ENCODE measurements around the gene PIM1. TPM values are rescaled to one million over a fixed set of nuclear protein-coding genes. Genes with fewer than 3 reads are reported as not detected.

The PIM1 gene
- polyA plus RNA-seq, 3 donors: 22.2 to 24.0 (median 23.7) TPM

DNA sequence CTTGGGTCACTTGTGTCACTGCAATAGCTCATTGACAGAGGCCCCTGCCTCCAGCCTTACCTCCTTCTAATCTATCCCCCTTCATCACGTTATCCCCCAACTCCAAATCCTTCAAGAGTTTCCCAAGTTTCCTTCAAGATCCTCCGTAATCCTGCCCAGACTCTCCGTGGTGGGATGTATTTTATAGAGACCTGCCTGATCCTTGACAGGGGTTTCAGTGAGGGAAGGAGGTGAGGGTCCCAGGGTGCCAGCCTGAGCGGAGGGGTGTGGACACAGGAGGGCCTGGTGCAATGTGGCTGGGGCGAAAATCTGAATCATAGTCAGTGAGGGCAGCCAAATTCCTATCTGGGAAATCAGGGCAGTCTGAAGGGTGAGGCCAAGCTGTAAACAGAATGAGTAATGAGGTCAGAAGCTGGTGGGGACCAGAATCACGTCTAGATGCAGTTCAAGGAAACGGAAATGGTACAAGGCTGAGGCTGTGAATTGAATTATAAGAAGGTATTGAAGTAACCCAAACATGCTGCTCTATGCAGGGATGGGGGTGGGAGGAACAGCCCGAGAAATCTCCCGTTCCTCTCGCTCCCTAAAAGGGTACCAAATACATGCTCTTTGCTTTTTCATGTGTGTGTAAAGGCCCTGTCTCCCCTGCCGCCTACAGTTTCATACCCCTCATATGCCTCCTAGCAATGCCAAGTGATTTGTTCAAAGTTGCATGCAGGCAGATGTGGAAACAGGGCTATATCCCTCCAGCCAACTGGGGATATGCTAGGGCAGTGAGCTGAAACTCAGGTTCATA lies 35.4 kb upstream of the PIM1 start:
- no peak for DNase-seq

DNA sequence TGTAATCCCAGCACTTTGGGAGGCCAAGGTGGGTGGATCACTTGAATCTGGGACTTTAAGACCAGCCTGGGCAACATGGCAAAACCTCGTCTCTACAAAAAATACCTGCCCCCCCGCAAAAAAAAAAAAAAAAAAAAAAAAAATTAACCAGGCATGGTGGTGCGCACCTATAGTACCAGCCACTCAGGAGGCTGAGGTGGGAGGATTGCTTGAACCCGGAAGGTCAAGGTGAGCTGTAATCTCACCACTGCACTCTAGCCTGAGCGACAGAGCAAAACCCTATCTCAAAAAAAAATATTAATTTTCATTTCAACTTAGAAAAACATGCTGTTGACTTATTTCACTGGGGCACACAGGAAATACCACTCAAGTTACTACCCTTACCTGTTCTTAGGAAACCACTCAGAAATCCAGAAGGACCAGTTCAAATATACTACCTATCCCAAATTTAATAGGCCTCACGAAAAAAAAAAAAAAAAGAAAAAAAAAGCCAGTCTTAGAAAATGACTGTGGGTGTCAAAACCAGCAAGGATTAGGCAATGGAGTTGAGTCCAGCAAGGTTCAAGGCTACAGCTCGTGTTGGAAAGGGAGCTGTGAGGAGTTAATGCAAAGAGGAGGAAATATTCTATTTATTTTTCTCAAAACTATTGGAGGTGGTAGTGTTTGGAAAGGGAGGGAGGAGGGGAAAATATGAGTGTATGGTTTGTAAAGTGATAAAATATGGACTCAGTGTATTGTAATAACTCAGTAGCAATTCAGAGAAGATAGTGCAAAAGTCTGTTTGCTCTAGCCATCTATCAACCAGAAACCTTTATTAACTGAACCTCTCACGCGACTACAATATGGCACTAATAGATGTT lies 33.9 kb upstream of the PIM1 start:
- no peak for DNase-seq

DNA sequence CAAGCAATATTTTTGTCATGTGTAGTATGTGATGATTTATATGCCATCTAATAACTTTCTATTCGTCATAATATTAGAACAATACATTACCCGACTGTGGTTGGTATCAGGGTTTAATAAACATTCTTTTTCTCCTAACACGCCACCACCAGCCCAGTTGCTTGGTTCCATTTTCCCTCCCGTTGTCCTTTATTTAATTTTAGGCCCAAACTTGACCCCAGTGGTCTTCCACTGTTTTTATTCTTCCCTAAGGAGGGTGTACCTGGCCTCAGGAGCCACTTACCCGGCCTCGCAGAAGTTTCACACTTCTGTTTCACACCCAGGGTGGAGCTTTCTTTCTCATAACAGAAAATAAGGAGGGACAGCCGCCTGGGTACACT lies 33.1 kb upstream of the PIM1 start:
- no peak for DNase-seq

GRCh38 chr6:37137201-37138090 lies 32.5 kb upstream of the PIM1 start:
- DNase-seq: peak; percentile 94

DNA sequence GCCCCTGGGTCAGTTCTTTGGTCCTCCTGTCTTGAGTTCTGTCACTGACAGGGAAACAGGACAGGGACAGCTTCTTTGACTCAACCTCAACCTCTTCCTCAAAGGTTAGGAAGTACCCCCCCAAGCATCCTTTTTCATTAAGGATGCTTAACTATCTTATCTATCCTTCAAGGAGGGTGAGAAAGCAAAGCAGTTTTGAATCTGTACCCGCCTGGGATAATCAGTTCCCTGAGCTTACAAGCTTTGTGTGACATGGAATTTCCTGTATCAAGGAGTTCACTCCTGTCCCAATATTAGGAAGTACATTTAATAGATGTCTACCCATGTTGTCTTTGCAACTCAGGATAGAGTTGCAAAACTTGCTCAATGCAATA lies 31.1 kb upstream of the PIM1 start:
- no peak for DNase-seq

DNA sequence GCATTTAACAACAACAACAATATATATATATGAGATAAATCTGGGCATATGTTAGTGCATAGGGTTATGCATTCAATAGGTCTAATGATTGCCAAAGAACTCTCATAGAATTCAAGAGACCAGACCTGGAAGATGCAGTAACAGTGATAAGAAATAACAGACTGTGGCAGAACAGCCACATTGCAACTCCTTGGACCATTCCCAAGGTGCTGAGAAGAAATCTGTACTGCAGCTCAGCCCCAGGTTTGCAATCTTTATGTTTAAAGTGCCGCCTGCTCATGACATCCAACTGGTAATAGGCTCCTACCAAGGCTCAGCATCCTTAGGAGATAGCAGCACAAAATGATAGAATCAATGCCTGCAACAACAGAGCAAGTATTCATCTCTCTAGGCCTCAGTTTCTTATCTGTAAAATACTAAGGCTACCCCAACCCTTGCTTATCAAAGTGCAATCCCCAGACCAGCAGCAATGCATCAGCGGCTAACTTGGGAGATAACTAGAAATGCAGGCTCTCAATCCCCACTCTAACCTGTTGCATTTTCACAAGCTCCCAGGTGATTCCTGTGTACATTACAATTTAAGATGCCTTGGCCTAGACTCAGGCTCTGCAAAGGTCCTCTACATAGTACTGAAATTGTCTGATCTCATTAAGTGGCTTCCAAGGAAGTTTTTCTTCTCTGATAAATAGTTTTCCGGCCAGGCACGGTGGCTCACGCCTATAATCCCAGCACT lies 30.6 kb upstream of the PIM1 start:
- no peak for DNase-seq

- no peak for DNase-seq
Observed at GRCh38 chr6:37140145-37140544, 29.8 kb upstream of the PIM1 start.

DNA sequence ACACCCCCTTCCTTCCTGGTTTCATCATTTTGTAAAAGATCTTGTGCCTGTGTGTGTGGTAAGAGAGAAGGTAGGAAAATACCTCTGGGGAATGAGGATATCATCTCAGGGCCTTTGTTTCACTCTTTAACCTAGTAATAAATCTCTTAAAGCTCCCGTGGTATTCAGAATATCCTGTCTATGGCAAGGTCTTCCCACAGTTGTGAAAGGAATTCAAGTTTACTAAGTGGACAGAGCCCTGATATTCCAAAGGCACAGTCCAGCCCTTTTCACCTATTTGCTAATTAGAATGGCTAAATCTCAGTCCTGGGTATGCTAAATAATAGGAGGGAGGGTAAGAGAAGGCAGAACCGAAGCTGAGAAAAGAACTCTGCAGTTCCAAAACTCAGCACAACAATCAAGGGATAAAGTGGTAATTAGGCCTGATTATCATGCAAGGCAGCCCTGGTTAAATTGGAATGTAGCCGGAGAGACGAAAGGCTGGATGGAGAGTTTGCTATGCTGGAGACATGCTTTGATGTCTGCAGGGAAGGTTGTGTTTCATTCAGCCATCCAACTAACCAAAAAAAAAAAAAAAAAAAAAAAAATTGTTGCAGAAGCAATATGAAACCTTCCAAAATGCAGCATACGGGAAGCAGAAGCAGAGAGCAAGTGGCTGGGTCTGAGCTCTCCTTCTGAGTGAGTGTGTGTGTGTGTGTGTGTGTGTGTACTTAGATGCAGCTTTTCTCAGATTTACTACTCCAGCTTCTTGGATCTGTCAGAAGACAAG lies 28.5 kb upstream of the PIM1 start:
- DNase-seq: no peak

DNA sequence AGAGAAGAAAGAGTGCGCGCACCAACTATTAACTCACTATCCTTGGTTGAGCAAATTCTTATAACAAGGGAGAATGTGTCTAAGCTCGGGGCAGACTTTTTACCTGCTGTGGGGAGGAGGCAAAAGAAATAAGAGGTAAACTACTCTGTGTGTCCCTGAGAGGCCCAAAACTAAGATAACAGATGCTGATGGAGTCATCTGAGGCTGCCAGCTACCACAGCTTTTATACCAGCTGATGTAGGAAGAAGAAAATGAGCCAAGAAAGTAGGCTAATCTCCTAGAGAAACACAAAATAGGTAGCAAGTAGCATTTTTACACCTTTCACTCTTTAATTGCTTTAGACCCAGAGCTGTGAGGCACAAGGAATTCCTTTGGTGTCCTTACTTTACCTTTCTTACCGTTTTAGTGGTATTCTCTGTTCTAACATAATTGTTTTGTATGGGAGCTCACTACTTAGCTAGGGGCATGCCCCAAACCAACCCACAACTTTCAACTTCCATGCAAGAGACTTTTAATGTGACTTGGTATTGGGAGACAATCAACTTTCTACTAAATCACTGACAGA lies 27.8 kb upstream of the PIM1 start:
- DNase-seq: no peak

GRCh38 chr6:37143585-37143984 lies 26.4 kb upstream of the PIM1 start:
- no peak for DNase-seq

DNA sequence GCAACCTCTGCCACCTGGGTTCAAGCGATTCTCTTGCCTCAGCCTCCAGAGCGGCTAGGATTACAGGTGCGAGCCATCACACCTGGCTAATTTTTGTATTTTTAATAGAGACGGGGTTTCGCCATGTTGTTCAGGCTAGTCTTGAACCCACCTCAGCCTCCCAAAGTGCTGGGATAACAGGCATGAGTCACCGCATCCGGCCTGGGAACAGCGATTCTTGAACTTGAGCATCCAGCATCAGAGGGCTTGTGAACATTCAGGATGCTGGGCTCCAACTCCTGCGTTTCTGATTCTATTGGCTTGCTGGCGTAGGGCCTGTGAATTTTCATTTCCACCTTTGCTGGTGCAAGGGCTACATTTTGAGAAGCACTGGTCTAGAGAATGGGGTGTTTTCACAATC lies 24.5 kb upstream of the PIM1 start:
- no peak for DNase-seq

GRCh38 chr6:37146735-37147157 lies 23.2 kb upstream of the PIM1 start:
- DNase-seq: no peak

DNA sequence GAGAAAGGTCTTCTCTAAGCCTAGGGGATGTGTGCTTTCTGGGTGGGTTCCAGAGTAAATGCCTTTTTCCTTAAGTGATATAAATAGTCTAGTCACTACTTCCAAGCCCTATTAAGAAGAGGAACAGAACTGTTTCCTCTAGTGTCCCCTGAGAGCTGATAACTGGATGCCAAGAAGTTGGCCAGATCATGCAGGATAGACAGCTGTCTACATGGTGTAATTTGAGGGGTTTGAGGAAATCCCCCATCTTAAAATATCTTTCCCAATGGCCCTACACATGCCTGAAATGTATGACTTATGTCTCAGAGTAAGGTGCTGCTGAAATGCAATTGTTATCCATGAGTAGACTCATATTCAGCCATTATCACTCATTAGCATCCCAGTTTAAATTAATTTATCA lies 20.2 kb upstream of the PIM1 start:
- DNase-seq: no peak

- DNase-seq: no peak
Observed at GRCh38 chr6:37150314-37150713, 19.6 kb upstream of the PIM1 start.

DNA sequence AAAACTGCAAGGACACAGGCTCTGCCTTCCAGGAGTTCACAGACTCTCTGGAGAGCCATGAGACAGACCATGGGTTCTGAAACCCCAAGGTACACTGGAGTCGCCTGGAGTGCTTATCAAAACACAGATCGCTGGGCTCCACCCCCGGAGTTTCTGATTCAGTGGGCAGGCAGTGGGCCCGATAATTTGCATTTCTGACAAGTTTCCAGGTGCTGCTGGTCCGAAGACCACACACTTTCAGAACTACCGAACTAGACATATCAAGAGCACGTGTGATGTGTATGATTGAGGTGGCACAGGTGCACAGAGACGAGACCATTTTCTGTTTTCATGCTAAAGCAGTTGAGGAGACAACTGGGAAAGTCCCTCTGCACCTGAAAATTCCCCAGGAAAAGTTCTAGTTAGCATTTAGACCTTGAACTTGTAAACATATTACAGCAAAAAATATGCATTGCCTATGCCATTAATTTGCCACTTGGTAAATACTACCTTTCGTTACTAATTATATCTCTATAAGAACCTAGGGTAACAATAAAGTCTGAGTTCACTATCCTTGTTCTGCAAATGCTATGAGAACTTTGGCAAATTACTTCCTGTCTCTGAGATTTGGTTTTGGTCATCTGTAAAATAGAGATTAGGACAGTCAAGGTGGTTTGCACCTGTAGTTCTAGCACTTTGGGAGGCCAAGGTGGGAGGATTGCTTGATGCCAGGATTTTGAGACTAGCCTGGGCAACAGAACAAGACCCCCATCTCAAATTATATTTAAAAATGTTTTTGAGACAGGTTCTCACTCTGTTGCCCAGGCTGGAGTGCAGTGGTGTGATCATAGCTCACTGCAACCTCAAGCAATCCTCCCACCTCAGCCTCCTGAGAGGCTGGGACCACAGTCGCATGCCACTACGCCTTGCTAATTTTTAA lies 14.3 kb upstream of the PIM1 start:
- DNase-seq: no peak

DNA sequence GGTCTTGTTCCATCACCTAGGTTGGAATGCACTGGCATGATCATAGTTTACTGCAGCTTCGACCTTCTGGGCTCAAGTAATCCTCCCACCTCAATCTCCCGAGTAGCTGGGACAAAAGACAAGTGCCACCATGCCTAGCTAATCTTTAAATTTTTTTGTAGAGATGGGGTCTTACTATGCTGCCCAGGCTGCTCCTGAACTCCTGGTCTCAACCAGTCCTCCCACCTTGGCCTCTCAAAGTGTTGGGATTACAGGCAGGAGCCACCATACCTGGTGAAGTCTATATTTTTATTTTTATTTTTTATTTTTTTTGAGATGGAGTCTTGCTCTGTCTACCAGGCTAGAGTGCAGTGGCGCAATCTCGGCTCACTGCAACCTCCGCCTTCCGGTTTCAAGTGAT lies 11.4 kb upstream of the PIM1 start:
- no peak for DNase-seq

DNA sequence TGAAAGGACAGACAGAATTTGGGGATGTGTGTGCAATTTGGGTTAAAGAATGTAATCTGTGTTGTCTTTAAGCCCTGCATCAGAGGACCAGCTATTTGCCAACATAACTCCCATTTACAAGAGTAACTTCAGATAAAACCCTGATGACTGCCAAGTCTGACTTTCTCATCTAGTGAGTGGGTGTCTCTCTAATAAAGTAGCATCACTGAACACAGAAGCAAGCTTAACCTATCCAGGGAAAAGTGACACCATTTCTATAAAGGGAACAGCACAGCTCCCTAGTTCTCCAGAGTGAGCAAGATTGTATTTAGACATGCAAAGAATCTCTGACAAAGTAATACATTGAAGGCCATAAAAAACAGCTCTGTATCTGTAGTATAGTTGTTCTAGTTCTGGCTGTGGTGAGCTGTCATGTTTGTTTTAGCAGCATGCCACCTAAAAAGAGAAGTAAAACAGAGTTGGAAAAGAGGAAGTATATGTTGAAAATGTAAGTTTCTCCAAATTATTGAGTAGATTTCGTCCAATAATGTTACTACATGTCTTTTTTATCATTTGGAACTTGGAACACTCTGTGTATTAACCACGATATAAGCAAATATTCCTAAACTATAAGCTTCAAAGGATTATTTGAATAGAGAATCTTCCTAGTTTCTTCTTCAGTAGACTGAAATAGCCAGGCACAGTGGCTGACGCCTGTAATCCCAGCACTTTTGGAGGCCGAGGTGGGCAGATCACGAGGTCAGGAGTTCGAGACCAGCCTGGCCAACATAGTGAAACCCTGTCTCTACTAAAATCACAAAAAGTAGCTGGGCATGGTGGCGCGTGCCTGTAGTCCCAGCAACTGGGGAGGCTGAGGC lies 8.8 kb upstream of the PIM1 start:
- no peak for DNase-seq

GRCh38 chr6:37162740-37163139 lies 7.2 kb upstream of the PIM1 start:
- no peak for DNase-seq
